SK-N-SH treated with all-trans-retinoic acid at 6 μM for 48 hours (cell line): Measurements from ENCODE around the gene ARHGAP15.

Experiments used
- ATAC-seq: fragments of 200-7000 bp; cut with Tn5 transposase; 3 replicates; pipeline ENCODE4 v1.9.1; 2020; ENCODE audit warnings: mild to moderate bottlenecking, moderate library complexity
- ARNTL ChIP-seq: fragments of 450-650 bp; formaldehyde crosslinking; IDR thresholded peaks from 2 replicates; pipeline ENCODE4 v1.5.0; 2020; ENCODE audit warnings: low read depth, mild to moderate bottlenecking, moderate library complexity, borderline replicate concordance
- BACH2 ChIP-seq: fragments of 250-450 bp; sonication (Bioruptor Pico); IDR thresholded peaks from 2 replicates; pipeline ENCODE4 v1.9.0; 2021; ENCODE audit warnings: mild to moderate bottlenecking, borderline replicate concordance
- CSDC2 ChIP-seq: fragments of 250-450 bp; sonication (Bioruptor Pico); IDR thresholded peaks from 2 replicates; pipeline ENCODE4 v1.5.0; 2020; ENCODE audit warnings: mild to moderate bottlenecking, moderate library complexity
- ESRRG ChIP-seq: fragments of 250-450 bp; sonication (Bioruptor Pico); IDR thresholded peaks from 2 replicates; pipeline ENCODE4 v1.6.1; 2021; ENCODE audit warnings: mild to moderate bottlenecking
- GLIS3 ChIP-seq: fragments of 250-450 bp; sonication (Bioruptor Pico); IDR thresholded peaks from 2 replicates; pipeline ENCODE4 v1.5.0; 2020; ENCODE audit warnings: mild to moderate bottlenecking, moderate library complexity
- ISL1 ChIP-seq: fragments of 250-450 bp; sonication (Bioruptor Pico); IDR thresholded peaks from 2 replicates; pipeline ENCODE4 v2.1.2; 2022; ENCODE audit warnings: mild to moderate bottlenecking, moderate library complexity
- OSR1 ChIP-seq: fragments of 250-450 bp; sonication (Bioruptor Pico); IDR thresholded peaks from 2 replicates; pipeline ENCODE4 v1.8.0; 2022; ENCODE audit warnings: moderate library complexity, mild to moderate bottlenecking, inconsistent platforms
- POU6F1 ChIP-seq: fragments of 250-450 bp; sonication (Bioruptor Pico); IDR thresholded peaks from 2 replicates; pipeline ENCODE4 v1.8.0; 2021; ENCODE audit warnings: low read depth, mild to moderate bottlenecking, moderate library complexity, borderline replicate concordance
- PPARA ChIP-seq: fragments of 250-450 bp; sonication (Bioruptor Pico); IDR thresholded peaks from 2 replicates; pipeline ENCODE4 v1.5.0; 2020; ENCODE audit warnings: mild to moderate bottlenecking, borderline replicate concordance
- RARB ChIP-seq: fragments of 250-450 bp; sonication (Bioruptor Pico); IDR thresholded peaks from 2 replicates; pipeline ENCODE4 v1.8.0; 2021; ENCODE audit warnings: mild to moderate bottlenecking, moderate library complexity
- SNAI2 ChIP-seq: fragments of 250-450 bp; sonication (Bioruptor Pico); IDR thresholded peaks from 2 replicates; pipeline ENCODE4 v1.5.0; 2020; ENCODE audit warnings: mild to moderate bottlenecking, moderate library complexity
- TCF4 ChIP-seq: fragments of 250-450 bp; sonication (Bioruptor Pico); IDR thresholded peaks from 2 replicates; pipeline ENCODE4 v1.8.0; 2021; ENCODE audit warnings: mild to moderate bottlenecking, moderate library complexity, borderline replicate concordance
- TOX ChIP-seq: fragments of 250-450 bp; sonication (Bioruptor Pico); IDR thresholded peaks from 2 replicates; pipeline ENCODE4 v1.8.0; 2021; ENCODE audit warnings: mild to moderate bottlenecking, moderate library complexity, borderline replicate concordance
- ZC3H10 ChIP-seq: fragments of 250-450 bp; sonication (Bioruptor Pico); IDR thresholded peaks from 2 replicates; pipeline ENCODE4 v1.5.1; 2021; ENCODE audit warnings: mild to moderate bottlenecking, moderate library complexity
- ZFP30 ChIP-seq: fragments of 450-650 bp; formaldehyde crosslinking; IDR thresholded peaks from 2 replicates; pipeline ENCODE4 v1.5.0; 2022; ENCODE audit warnings: mild to moderate bottlenecking, moderate library complexity
- ZNF565 ChIP-seq: fragments of 450-650 bp; formaldehyde crosslinking; conservative IDR thresholded peaks from 2 replicates; pipeline ENCODE4 v1.5.0; 2020; ENCODE audit warnings: low read depth, mild to moderate bottlenecking, moderate library complexity
- ZNF70 ChIP-seq: fragments of 450-650 bp; formaldehyde crosslinking; IDR thresholded peaks from 2 replicates; pipeline ENCODE4 v1.5.0; 2020; ENCODE audit warnings: mild to moderate bottlenecking, moderate library complexity
- ZNF8 ChIP-seq: fragments of 450-650 bp; formaldehyde crosslinking; IDR thresholded peaks from 2 replicates; pipeline ENCODE4 v1.5.0; 2020; ENCODE audit warnings: mild to moderate bottlenecking, moderate library complexity
- TF ChIP-seq, protein P1 (sequence below): fragments of 250-450 bp; sonication (Bioruptor Pico); IDR thresholded peaks from 2 replicates; pipeline ENCODE4 v1.5.1; 2020; ENCODE audit warnings: low read depth, mild to moderate bottlenecking, moderate library complexity
- TF ChIP-seq, protein P2 (sequence below): fragments of 250-450 bp; sonication (Bioruptor Pico); IDR thresholded peaks from 2 replicates; pipeline ENCODE4 v1.5.0; 2020; ENCODE audit warnings: mild to moderate bottlenecking, moderate library complexity

Gene ARHGAP15

GRCh38 chr2:143476336-143477087, 347.3 kb downstream of the ARHGAP15 start:
- no peak for ATAC-seq
- no peak for TF ChIP-seq ESRRG (CRISPR knock-in tag)
- no peak for TF ChIP-seq ZNF8
- no peak for TF ChIP-seq ZNF565 (CRISPR knock-in tag)
- TF ChIP-seq TCF4 (CRISPR knock-in tag), result no peak
- TF ChIP-seq ZNF70 (CRISPR knock-in tag), result no peak
- TF ChIP-seq, protein P1, sequence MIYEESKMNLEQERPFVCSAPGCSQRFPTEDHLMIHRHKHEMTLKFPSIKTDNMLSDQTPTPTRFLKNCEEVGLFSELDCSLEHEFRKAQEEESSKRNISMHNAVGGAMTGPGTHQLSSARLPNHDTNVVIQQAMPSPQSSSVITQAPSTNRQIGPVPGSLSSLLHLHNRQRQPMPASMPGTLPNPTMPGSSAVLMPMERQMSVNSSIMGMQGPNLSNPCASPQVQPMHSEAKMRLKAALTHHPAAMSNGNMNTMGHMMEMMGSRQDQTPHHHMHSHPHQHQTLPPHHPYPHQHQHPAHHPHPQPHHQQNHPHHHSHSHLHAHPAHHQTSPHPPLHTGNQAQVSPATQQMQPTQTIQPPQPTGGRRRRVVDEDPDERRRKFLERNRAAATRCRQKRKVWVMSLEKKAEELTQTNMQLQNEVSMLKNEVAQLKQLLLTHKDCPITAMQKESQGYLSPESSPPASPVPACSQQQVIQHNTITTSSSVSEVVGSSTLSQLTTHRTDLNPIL (CRISPR knock-in tag), result no peak
- no peak for TF ChIP-seq ARNTL (CRISPR knock-in tag)
- no peak for TF ChIP-seq RARB (CRISPR knock-in tag)
- TF ChIP-seq CSDC2 (CRISPR knock-in tag), result no peak
- no peak for TF ChIP-seq ZC3H10 (CRISPR knock-in tag)
- TF ChIP-seq, protein P2, sequence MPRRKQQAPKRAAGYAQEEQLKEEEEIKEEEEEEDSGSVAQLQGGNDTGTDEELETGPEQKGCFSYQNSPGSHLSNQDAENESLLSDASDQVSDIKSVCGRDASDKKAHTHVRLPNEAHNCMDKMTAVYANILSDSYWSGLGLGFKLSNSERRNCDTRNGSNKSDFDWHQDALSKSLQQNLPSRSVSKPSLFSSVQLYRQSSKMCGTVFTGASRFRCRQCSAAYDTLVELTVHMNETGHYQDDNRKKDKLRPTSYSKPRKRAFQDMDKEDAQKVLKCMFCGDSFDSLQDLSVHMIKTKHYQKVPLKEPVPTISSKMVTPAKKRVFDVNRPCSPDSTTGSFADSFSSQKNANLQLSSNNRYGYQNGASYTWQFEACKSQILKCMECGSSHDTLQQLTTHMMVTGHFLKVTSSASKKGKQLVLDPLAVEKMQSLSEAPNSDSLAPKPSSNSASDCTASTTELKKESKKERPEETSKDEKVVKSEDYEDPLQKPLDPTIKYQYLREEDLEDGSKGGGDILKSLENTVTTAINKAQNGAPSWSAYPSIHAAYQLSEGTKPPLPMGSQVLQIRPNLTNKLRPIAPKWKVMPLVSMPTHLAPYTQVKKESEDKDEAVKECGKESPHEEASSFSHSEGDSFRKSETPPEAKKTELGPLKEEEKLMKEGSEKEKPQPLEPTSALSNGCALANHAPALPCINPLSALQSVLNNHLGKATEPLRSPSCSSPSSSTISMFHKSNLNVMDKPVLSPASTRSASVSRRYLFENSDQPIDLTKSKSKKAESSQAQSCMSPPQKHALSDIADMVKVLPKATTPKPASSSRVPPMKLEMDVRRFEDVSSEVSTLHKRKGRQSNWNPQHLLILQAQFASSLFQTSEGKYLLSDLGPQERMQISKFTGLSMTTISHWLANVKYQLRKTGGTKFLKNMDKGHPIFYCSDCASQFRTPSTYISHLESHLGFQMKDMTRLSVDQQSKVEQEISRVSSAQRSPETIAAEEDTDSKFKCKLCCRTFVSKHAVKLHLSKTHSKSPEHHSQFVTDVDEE (CRISPR knock-in tag), result no peak
- TF ChIP-seq ZFP30 (CRISPR knock-in tag), result no peak

GRCh38 chr2:143477714-143478443, 348.7 kb downstream of the ARHGAP15 start:
- ATAC-seq, result no peak
- TF ChIP-seq, protein P2 (CRISPR knock-in tag), result no peak
- TF ChIP-seq ZNF565 (CRISPR knock-in tag), result no peak
- TF ChIP-seq ZFP30 (CRISPR knock-in tag), result no peak
- no peak for TF ChIP-seq GLIS3 (CRISPR knock-in tag)
- no peak for TF ChIP-seq ZNF8

DNA sequence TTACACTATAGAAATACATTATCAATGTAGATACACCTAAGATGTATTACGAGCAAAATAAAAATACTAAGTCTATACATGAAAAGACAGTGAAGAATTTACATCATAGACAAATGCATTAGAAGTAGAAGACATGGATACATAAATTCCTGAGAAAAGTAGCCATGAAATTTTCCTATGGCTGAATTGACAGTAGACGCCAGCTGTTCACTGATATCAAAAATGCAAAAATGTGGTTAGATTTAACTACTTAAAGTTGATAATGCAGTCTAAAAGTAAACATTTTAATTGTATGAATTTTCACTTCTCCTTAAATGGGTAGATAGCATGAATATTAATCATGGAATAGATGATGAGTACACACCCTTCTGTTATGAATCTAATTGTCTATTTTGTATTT, 350.9 kb downstream of the ARHGAP15 start:
- TF ChIP-seq ARNTL (CRISPR knock-in tag), result no peak
- no peak for TF ChIP-seq ISL1 (CRISPR knock-in tag)
- TF ChIP-seq GLIS3 (CRISPR knock-in tag), result no peak
- TF ChIP-seq CSDC2 (CRISPR knock-in tag), result no peak
- no peak for TF ChIP-seq BACH2 (CRISPR knock-in tag)
- TF ChIP-seq SNAI2, result no peak
- TF ChIP-seq, protein P2 (CRISPR knock-in tag), result no peak
- no peak for TF ChIP-seq TOX (CRISPR knock-in tag)
- TF ChIP-seq ZFP30 (CRISPR knock-in tag), result no peak
- no peak for TF ChIP-seq PPARA
- no peak for TF ChIP-seq POU6F1 (CRISPR knock-in tag)
- TF ChIP-seq ZNF565 (CRISPR knock-in tag), result no peak
- TF ChIP-seq ZNF8, result no peak
- TF ChIP-seq, protein P1 (CRISPR knock-in tag), result no peak
- TF ChIP-seq ZC3H10 (CRISPR knock-in tag), result no peak
- no peak for TF ChIP-seq OSR1
- no peak for ATAC-seq
